Lung (tissue), 12 donors: ENCODE data around the gene FCN1. TPM values are rescaled to one million over a fixed set of nuclear protein-coding genes. Genes with fewer than 3 reads are reported as not detected.

Source experiments
- ATAC-seq: fragments of 200-7000 bp; cut with Tn5 transposase; one replicate; pipeline ENCODE4 v1.9.1; 2020; ENCODE audit warnings: moderate number of reproducible peaks; ENCODE audit not compliant: insufficient read depth, low FRiP score
- DNase-seq, 3 donors: peaks; one replicate each; pipeline ENCODE4 v3.0.0-alpha.2; 2013 to 2017
- H3K27ac ChIP-seq, 2 donors: one replicate each; pipeline ENCODE4 v1.5.1; 2013; ENCODE audit warnings: mild to moderate bottlenecking in 2 of 2, moderate library complexity in 2 of 2, control low read depth in 1 of 2, inconsistent platforms in 1 of 2, low read depth in 1 of 2, low read length in 1 of 2
- H3K27me3 ChIP-seq, 3 donors: one replicate each; pipeline ENCODE4 v1.5.1; 2013; ENCODE audit warnings: low read length in 2 of 3; ENCODE audit not compliant: control insufficient read depth in 3 of 3, insufficient read depth in 3 of 3
- H3K36me3 ChIP-seq, 4 donors: one replicate each; pipeline ENCODE4 v1.5.1; 2013; ENCODE audit warnings: low read length in 4 of 4, mild to moderate bottlenecking in 1 of 4, moderate library complexity in 1 of 4; ENCODE audit not compliant: control insufficient read depth in 4 of 4, insufficient read depth in 4 of 4
- H3K4me1 ChIP-seq, 5 donors: one replicate each; pipeline ENCODE4 v1.5.1; 2013; ENCODE audit warnings: low read length in 5 of 5, mild to moderate bottlenecking in 2 of 5, moderate library complexity in 1 of 5; ENCODE audit not compliant: control insufficient read depth in 5 of 5, insufficient read depth in 5 of 5
- H3K4me3 ChIP-seq: one replicate; pipeline ENCODE4 v1.5.1; 2013; ENCODE audit warnings: mild to moderate bottlenecking, control low read depth, moderate library complexity
- H3K9ac ChIP-seq, 2 donors: one replicate each; pipeline ENCODE4 v1.5.1; 2013; ENCODE audit warnings: low read length in 2 of 2, control low read depth in 1 of 2; ENCODE audit not compliant: insufficient read depth in 1 of 2
- H3K9me3 ChIP-seq, 4 donors: one replicate each; pipeline ENCODE4 v1.5.1; 2013; ENCODE audit warnings: low read length in 3 of 4, mild to moderate bottlenecking in 1 of 4, moderate library complexity in 1 of 4; ENCODE audit not compliant: control insufficient read depth in 4 of 4, insufficient read depth in 3 of 4
- CTCF ChIP-seq: IDR thresholded peaks from 2 replicates; pipeline ENCODE4 v1.5.1; 2012; ENCODE audit warnings: mild to moderate bottlenecking; ENCODE audit errors: control extremely low read depth, extremely low read depth
- WGBS, 2 donors: extraction: QIAGEN DNeasy Blood & Tissue Kit; methylation state at CpG; one replicate each; pipeline ENCODE4 v1.1.7; 2013; 5-methylcytosine and 5-hydroxymethylcytosine counted together
- polyA plus RNA-seq, 2 donors: library from polyadenylated mRNA; stranded (reverse); fragments of 200-250 nt; gene quantifications; one replicate each; pipeline ENCODE4 v1.2.1, GENCODE V29; 2013
- total RNA-seq, 2 donors: library from RNA; depleted of rRNA in 1 of 2; stranded (reverse); fragments of >200 nt in 1 of 2; gene quantifications; one replicate each; pipeline ENCODE4 v1.2.1, GENCODE V29; 2014 to 2021
- donor health status: control.
- donor health status: control.
- donor health status: Bipolar disorder and iron deficiency.
- donor health status: healthy.
- donor health status: DM: yes; HTN: yes; CAD: no.

The FCN1 gene
- total and polyA plus RNA-seq, 4 donors = 18.7 to 149 (median 48.2) TPM

- peaks cover 0 to 33% (median 8%) of the 10 kb centered on the region in 5 donors for H3K4me1 ChIP-seq
- no peak overlapping the region for H3K9ac ChIP-seq
- no peak for ATAC-seq
- TF ChIP-seq CTCF = no peak
- H3K4me3 ChIP-seq = no peak overlapping the region
- no peak for DNase-seq
- peaks cover 0 to 9% (median 6%) of the 10 kb centered on the region in 3 donors for H3K27me3 ChIP-seq
- peaks cover 0 to 4% (median 0%) of the 10 kb centered on the region in 4 donors for H3K36me3 ChIP-seq
- H3K27ac ChIP-seq = no peak overlapping the region
- 68 to 80% methylated on average over 25 to 26 of the region's 26 CpGs for WGBS, 2 donors
- no peaks in the 10 kb centered on the region for H3K9me3 ChIP-seq
These were observed 29.7 kb upstream of the FCN1 start for GRCh38 chr9:134947265-134947955.

- no peak for TF ChIP-seq CTCF
- Histone ChIP-seq H3K4me1 (peaks cover 0 to 39% (median 8%) of the 10 kb centered on the region in 5 donors), H3K27ac (no peak overlapping the region), H3K27me3 (peaks cover 0 to 9% (median 6%) of the 10 kb centered on the region in 3 donors), H3K9ac (no peak overlapping the region), H3K4me3 (no peak overlapping the region), H3K36me3 (peaks cover 0 to 4% (median 0%) of the 10 kb centered on the region in 4 donors), H3K9me3 (no peaks in the 10 kb centered on the region)
- DNase-seq (no peak), ATAC-seq (no peak)
These were observed 29.0 kb upstream of the FCN1 start for GRCh38 chr9:134946663-134947062.

GRCh38 chr9:134945509-134946275 is 28.0 kb upstream of the FCN1 start:
- Histone ChIP-seq H3K4me3 (no peak overlapping the region), H3K27ac (no peak overlapping the region), H3K9ac (no peak overlapping the region), H3K4me1 (peaks cover 0 to 39% (median 8%) of the 10 kb centered on the region in 5 donors), H3K9me3 (no peaks in the 10 kb centered on the region), H3K36me3 (peaks cover 0 to 4% (median 0%) of the 10 kb centered on the region in 4 donors), H3K27me3 (peaks cover 0 to 9% (median 6%) of the 10 kb centered on the region in 3 donors)
- 89 to 96% methylated on average over 12 of the region's 12 CpGs for WGBS, 2 donors
- DNase-seq (no peak), ATAC-seq (no peak)
- TF ChIP-seq CTCF = no peak
